ENCODE measurements around the gene COLEC12. TPM values are rescaled to one million over a fixed set of nuclear protein-coding genes. Genes with fewer than 3 reads are reported as not detected.

Gene COLEC12
- total RNA-seq, 1 experiment from 2014 or later, result not detected

DNA sequence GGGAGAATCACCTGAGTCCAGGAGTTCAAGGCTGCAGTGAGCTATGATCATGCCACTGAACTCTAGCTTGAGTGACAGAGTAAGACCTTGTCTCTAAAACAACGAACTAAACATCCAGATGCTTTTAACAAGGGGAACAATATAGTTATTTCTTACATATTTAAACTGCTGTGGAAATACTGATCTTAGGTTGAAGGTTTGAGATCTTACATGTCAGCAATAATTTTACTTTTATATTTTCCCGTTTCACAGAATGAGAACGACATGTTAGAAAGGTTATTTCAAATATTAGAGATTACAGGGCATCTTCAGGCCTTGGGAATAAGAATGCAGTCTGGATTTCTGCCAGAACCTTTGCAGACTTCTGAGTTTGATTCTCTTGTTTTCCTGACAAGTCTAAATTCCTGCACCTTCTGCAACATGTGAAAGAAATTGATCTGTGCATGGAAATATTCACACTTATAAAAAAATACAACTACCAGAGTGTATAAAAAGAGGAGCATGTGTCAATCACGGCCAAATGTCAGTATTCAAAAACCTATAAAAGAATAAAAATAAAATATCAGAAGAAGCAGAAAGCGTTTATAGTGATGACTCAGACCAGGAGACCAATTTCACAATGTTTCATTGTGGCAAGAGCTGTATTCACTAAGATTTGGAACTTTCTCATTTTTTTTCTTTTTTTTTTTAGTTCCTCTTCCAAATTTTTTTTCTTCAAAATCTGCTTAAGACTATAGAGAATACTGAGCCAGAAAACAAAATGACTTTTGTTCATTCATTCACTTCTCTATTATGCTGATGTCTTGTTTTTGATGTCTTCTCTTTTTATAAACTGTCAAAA, 29.6 kb downstream of the COLEC12 start:
- Histone ChIP-seq H3K4me1 (replicated peaks; ENCODE audit: insufficient read depth) (no peaks in the 10 kb centered on the region), H3K27ac (no peak overlapping the region), H3K4me2 (no peak overlapping the region), H3K27me3 (ENCODE audit: insufficient read depth, low read depth) (peaks cover 59% of the 10 kb centered on the region), H3F3A (ENCODE audit: insufficient read depth, low read depth) (no peaks in the 10 kb centered on the region), H2AFZ (no peak overlapping the region), H3K9me2 (ENCODE audit: insufficient read depth) (no peaks in the 10 kb centered on the region), H3K79me2 (ENCODE audit: low read depth) (no peaks in the 10 kb centered on the region), H3K9me3 (ENCODE audit: insufficient read depth, low read depth) (no peaks in the 10 kb centered on the region), H3K4me3 (no peak overlapping the region), H3K36me3 (ENCODE audit: low read depth) (no peaks in the 10 kb centered on the region), H4K20me1 (ENCODE audit: insufficient read depth) (no peaks in the 10 kb centered on the region)
- no peak for DNase-seq
- no TSS peak for BruUV-seq (replicated peaks)
- TF ChIP-seq, protein P1, sequence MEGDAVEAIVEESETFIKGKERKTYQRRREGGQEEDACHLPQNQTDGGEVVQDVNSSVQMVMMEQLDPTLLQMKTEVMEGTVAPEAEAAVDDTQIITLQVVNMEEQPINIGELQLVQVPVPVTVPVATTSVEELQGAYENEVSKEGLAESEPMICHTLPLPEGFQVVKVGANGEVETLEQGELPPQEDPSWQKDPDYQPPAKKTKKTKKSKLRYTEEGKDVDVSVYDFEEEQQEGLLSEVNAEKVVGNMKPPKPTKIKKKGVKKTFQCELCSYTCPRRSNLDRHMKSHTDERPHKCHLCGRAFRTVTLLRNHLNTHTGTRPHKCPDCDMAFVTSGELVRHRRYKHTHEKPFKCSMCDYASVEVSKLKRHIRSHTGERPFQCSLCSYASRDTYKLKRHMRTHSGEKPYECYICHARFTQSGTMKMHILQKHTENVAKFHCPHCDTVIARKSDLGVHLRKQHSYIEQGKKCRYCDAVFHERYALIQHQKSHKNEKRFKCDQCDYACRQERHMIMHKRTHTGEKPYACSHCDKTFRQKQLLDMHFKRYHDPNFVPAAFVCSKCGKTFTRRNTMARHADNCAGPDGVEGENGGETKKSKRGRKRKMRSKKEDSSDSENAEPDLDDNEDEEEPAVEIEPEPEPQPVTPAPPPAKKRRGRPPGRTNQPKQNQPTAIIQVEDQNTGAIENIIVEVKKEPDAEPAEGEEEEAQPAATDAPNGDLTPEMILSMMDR (conservative IDR thresholded peaks at IDR 0.05), result no peak
- TF ChIP-seq EZH2 (IDR thresholded peaks at IDR 0.05; ENCODE audit: low read depth), result no peak
- intact Hi-C loops (cut with micrococcal nuclease; ENCODE audit: unreplicated experiment), result no loop called here
- CTCF ChIA-PET, result no interaction called here
- POLR2A ChIA-PET (ENCODE audit: unreplicated experiment), result no interaction called here

DNA sequence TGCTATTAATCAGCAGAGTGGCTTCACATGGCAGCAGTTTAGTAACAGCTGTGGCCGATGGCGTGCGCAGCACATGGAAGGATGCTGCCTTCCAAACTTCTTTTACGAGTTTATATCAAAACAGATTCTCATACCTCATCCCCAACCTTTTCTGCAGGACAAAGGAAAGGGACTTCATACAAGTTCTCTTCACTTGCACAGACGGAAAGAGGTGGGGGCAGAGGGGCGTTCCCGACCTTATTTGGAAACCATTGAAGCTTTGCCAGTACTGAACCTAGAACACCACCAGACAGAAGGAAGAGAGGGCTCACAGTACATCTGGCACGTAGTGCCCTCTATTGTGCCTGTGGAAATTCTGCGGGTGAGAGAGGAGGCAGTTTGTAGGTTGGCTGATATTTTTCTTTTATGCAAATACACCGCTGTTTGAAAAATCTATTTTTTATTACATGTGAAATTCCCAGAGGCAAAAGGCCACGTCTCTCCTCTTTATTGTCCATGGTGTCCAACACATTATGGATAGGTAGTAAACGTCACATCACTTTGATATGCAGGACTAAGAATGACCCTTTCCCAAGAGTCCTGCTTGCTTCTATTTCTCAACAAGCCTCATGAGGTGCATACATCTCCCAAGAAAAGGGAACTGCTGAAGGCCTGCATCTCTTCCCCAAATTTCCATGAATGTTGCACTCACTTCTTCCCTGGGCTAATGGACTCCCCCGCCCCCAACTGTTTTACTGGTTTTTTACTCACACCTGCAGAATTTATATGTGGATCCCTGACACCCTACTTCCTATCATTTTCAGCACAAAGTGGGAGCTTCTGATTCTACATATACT, 31.3 kb downstream of the COLEC12 start:
- POLR2A ChIA-PET (ENCODE audit: unreplicated experiment), result no interaction called here
- no peaks in the 10 kb centered on the region for H3K79me2 ChIP-seq (ENCODE audit: low read depth)
- intact Hi-C loops (cut with micrococcal nuclease; ENCODE audit: unreplicated experiment), result no loop called here
- TF ChIP-seq, protein P1 (conservative IDR thresholded peaks at IDR 0.05), result no peak
- no peak for TF ChIP-seq EZH2 (IDR thresholded peaks at IDR 0.05; ENCODE audit: low read depth)
- no peaks in the 10 kb centered on the region for H4K20me1 ChIP-seq (ENCODE audit: insufficient read depth)
- no peak for DNase-seq
- H3K4me1 ChIP-seq (replicated peaks; ENCODE audit: insufficient read depth), result no peaks in the 10 kb centered on the region
- CTCF ChIA-PET, result no interaction called here
- H3K4me2 ChIP-seq, result no peak overlapping the region
- no TSS peak for BruUV-seq (replicated peaks)
- H3K36me3 ChIP-seq (ENCODE audit: low read depth), result no peaks in the 10 kb centered on the region
- H3K9me3 ChIP-seq (ENCODE audit: insufficient read depth, low read depth), result no peaks in the 10 kb centered on the region
- H3K27me3 ChIP-seq (ENCODE audit: insufficient read depth, low read depth), result peaks cover 57% of the 10 kb centered on the region
- no peaks in the 10 kb centered on the region for H3K9me2 ChIP-seq (ENCODE audit: insufficient read depth)
- H3F3A ChIP-seq (ENCODE audit: insufficient read depth, low read depth), result no peaks in the 10 kb centered on the region
- H3K4me3 ChIP-seq, result no peak overlapping the region
- no peak overlapping the region for H3K27ac ChIP-seq
- H2AFZ ChIP-seq, result no peak overlapping the region

DNA sequence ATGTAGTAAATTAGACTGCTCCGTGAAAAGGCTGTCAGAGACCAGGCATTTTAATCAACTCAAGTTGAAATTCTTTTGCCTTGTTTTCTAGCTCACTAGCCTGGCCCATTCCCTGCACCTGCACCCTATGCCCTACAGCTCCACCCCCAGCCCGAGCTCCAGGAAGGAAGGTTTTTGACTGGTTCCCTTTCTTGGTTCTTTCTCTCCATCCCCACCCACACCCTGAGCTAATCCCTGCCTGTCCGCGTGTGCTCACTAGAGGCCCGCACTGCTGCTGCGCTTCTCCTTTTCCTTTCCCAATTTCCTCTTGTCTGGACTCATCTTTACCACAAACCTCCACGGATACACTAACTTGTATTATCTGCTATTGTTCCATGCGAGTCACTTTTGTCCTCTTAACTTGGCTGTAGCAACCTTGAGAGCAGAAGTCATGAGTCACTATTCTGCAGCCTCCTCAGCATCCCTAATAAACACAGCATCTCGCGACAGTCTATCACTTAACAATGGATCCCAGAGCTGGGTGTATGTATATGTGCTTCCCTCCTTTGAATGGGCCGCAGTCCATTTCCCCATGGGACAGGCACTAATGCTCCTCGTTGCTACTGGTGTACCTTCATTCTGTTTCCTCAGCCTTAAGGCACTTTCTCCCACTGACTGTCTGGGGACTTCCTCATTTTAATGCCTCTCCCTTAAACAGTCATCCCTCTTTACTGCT, 36.5 kb downstream of the COLEC12 start:
- BruUV-seq (replicated peaks), result no TSS peak
- ChIA-PET CTCF (no interaction called here), POLR2A (ENCODE audit: unreplicated experiment) (no interaction called here)
- H2AFZ ChIP-seq, result no peak overlapping the region
- DNase-seq, result no peak
- peaks cover 87% of the 10 kb centered on the region for H3K27me3 ChIP-seq (ENCODE audit: insufficient read depth, low read depth)
- H3K4me1 ChIP-seq (replicated peaks; ENCODE audit: insufficient read depth), result no peaks in the 10 kb centered on the region
- no peak overlapping the region for H3K27ac ChIP-seq
- no peaks in the 10 kb centered on the region for H3K9me3 ChIP-seq (ENCODE audit: insufficient read depth, low read depth)
- H3K4me3 ChIP-seq, result no peak overlapping the region
- TF ChIP-seq EZH2 (IDR thresholded peaks at IDR 0.05; ENCODE audit: low read depth), result no peak
- TF ChIP-seq, protein P1 (conservative IDR thresholded peaks at IDR 0.05), result no peak
- no peaks in the 10 kb centered on the region for H4K20me1 ChIP-seq (ENCODE audit: insufficient read depth)
- no peaks in the 10 kb centered on the region for H3K79me2 ChIP-seq (ENCODE audit: low read depth)
- no peaks in the 10 kb centered on the region for H3K36me3 ChIP-seq (ENCODE audit: low read depth)
- intact Hi-C loops (cut with micrococcal nuclease; ENCODE audit: unreplicated experiment), result no loop called here
- H3K9me2 ChIP-seq (ENCODE audit: insufficient read depth), result no peaks in the 10 kb centered on the region
- H3K4me2 ChIP-seq, result no peak overlapping the region
- no peaks in the 10 kb centered on the region for H3F3A ChIP-seq (ENCODE audit: insufficient read depth, low read depth)
